ENCODE results near the gene C1QTNF4. TPM values are rescaled to one million over a fixed set of nuclear protein-coding genes. Genes with fewer than 3 reads are reported as not detected.
"Not testable (repeated sequence)": the region's sequence is repeated elsewhere in the genome, so short reads cannot be mapped to it uniquely, and the experiment has no call there.

C1QTNF4 gene
- polyA plus RNA-seq, 4 donors = 1.3 to 7.6 (median 1.6) TPM

GRCh38 chr11:47566149-47566698 lies 28.0 kb downstream of the C1QTNF4 start:
- peaks cover 1 to 18% (median 1%) of the 10 kb centered on the region in 3 donors for H3K36me3 ChIP-seq (ENCODE audit: control insufficient read depth in 3 of 3, insufficient read depth in 2 of 3, low read depth in 1 of 3, low read length in 3 of 3)
- peaks cover 0 to 5% (median 0%) of the 10 kb centered on the region in 3 donors for H3K4me1 ChIP-seq (ENCODE audit: control insufficient read depth in 3 of 3, insufficient read depth in 2 of 3, low read depth in 1 of 3, low read length in 2 of 3)
- DNase-seq (peak in 1 of 2 donors; percentile 37), FAIRE-seq (no peak)
- no peaks in the 10 kb centered on the region for H3K9me3 ChIP-seq (ENCODE audit: control insufficient read depth in 2 of 2, insufficient read depth in 1 of 2, low read depth in 1 of 2, low read length in 1 of 2)
- H3K4me3 ChIP-seq (ENCODE audit: low read depth in 1 of 3, low read length in 3 of 3) = peak overlapping the region; percentile 74 to 99 (median 82)
- WGBS, 3 donors = 14 to 29% (median 18%) methylated on average over 17 of the region's 17 CpGs
- H3K27ac ChIP-seq (ENCODE audit: low read depth in 1 of 3, low read length in 2 of 3) = peak overlapping the region in 2 of 3 donors; percentile 22 to 57
- H3K27me3 ChIP-seq (ENCODE audit: control insufficient read depth in 3 of 3, insufficient read depth in 3 of 3, low read length in 3 of 3) = no peaks in the 10 kb centered on the region

DNA sequence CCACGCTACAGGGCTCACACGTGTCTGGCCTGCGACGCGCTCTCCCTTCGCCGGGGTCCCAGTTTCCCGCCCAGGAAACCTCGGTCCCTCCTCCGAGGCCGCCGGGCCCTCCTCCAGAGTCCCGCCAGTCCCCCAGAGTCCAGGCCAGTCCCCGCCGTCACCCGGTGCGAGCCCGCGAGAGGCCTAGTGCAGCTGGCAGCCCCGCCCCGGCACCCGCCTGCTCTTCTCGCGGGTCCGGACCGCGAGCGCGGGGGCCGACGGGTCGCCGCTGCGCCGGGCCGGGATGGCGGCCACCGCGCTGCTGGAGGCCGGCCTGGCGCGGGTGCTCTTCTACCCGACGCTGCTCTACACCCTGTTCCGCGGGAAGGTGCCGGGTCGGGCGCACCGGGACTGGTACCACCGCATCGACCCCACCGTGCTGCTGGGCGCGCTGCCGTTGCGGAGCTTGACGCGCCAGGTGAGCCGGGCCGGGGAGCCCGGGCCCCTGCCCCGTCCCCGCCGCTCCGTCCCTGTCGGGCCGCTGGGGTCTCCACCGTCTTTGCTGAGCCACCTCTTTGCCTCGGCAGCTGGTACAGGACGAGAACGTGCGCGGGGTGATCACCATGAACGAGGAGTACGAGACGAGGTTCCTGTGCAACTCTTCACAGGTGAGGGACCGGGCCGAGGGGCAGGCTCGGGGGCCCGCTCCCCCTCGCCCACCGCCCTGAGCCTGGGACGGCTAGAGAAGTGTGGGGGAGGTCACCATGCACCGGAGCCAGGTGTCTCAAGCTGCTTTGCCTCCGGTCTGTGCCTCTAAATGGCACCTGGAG lies 28.7 kb downstream of the C1QTNF4 start, which contains the start of gene PTPMT1:
Gene PTPMT1, plus strand, starts transcription at position 260 of the 809 bp plus-strand sequence. Its CDS starts 24 bp downstream, at position 284.
- FAIRE-seq = no peak
- Histone ChIP-seq H3K36me3 (ENCODE audit: control insufficient read depth in 3 of 3, insufficient read depth in 2 of 3, low read depth in 1 of 3, low read length in 3 of 3) (peaks cover 0 to 15% (median 0%) of the 10 kb centered on the region in 3 donors), H3K4me1 (ENCODE audit: control insufficient read depth in 3 of 3, insufficient read depth in 2 of 3, low read depth in 1 of 3, low read length in 2 of 3) (peaks cover 0 to 5% (median 0%) of the 10 kb centered on the region in 3 donors), H3K9me3 (ENCODE audit: control insufficient read depth in 2 of 2, insufficient read depth in 1 of 2, low read depth in 1 of 2, low read length in 1 of 2) (no peaks in the 10 kb centered on the region), H3K27ac (ENCODE audit: low read depth in 1 of 3, low read length in 2 of 3) (peak within 1 kb of the TSS; percentile 40 to 57 (median 48)), H3K4me3 (ENCODE audit: low read depth in 1 of 3, low read length in 3 of 3) (peak within 1 kb of the TSS; percentile 74 to 99 (median 82)), H3K27me3 (ENCODE audit: control insufficient read depth in 3 of 3, insufficient read depth in 3 of 3, low read length in 3 of 3) (no peaks in the 10 kb centered on the region)
- DNase-seq = peak; percentile 72 to 90
- 0 to 1% (median 0%) methylated on average over 58 to 86 of the region's 86 CpGs for WGBS, 3 donors

- Histone ChIP-seq H3K9me3 (ENCODE audit: control insufficient read depth in 2 of 2, insufficient read depth in 1 of 2, low read depth in 1 of 2, low read length in 1 of 2) (no peaks in the 10 kb centered on the region), H3K4me1 (ENCODE audit: control insufficient read depth in 3 of 3, insufficient read depth in 2 of 3, low read depth in 1 of 3, low read length in 2 of 3) (peaks cover 0 to 5% (median 0%) of the 10 kb centered on the region in 3 donors), H3K27ac (ENCODE audit: low read depth in 1 of 3, low read length in 2 of 3) (peak overlapping the region; percentile 40 to 57 (median 48)), H3K27me3 (ENCODE audit: control insufficient read depth in 3 of 3, insufficient read depth in 3 of 3, low read length in 3 of 3) (no peaks in the 10 kb centered on the region), H3K36me3 (ENCODE audit: control insufficient read depth in 3 of 3, insufficient read depth in 2 of 3, low read depth in 1 of 3, low read length in 3 of 3) (peaks cover 0 to 12% (median 0%) of the 10 kb centered on the region in 3 donors), H3K4me3 (ENCODE audit: low read depth in 1 of 3, low read length in 3 of 3) (peak overlapping the region; percentile 74 to 99 (median 82))
- DNase-seq (no peak), FAIRE-seq (no peak)
- WGBS, 3 donors = 3 to 12% (median 8%) methylated on average over 11 of the region's 11 CpGs
Measured at GRCh38 chr11:47564933-47565339, 29.3 kb downstream of the C1QTNF4 start.

- not testable (repeated sequence) for H3K4me3 ChIP-seq (ENCODE audit: low read depth in 1 of 3, low read length in 3 of 3); H3K27ac ChIP-seq (ENCODE audit: low read depth in 1 of 3, low read length in 2 of 3); H3K27me3 ChIP-seq (ENCODE audit: control insufficient read depth in 3 of 3, insufficient read depth in 3 of 3, low read length in 3 of 3); FAIRE-seq; DNase-seq; H3K4me1 ChIP-seq (ENCODE audit: control insufficient read depth in 3 of 3, insufficient read depth in 2 of 3, low read depth in 1 of 3, low read length in 2 of 3); H3K9me3 ChIP-seq (ENCODE audit: control insufficient read depth in 2 of 2, insufficient read depth in 1 of 2, low read depth in 1 of 2, low read length in 1 of 2); H3K36me3 ChIP-seq (ENCODE audit: control insufficient read depth in 3 of 3, insufficient read depth in 2 of 3, low read depth in 1 of 3, low read length in 3 of 3)
- 88 to 92% (median 91%) methylated on average over 10 of the region's 10 CpGs for WGBS, 3 donors
Measured at GRCh38 chr11:47564366-47564765, 29.8 kb downstream of the C1QTNF4 start.

DNA sequence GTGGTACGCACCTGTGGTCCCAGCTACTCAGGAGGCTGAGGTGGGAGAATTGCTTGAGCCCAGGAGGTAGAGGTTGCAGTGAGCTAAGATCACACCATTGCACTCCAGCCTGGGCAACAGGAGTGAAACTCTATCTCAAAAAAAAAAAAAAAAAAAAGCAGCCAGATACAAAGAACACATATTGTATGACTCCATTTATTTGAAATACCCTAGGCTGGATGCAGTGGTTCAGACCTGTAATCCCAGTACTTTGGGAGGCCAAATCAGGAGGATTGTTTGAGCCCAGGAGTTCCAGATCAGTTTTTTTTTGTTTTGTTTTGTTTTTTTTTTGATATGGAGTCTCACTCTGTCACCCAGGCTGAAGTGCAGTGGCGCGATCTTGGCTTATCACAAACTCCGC lies 31.8 kb downstream of the C1QTNF4 start:
- H3K4me1 ChIP-seq (ENCODE audit: control insufficient read depth in 3 of 3, insufficient read depth in 2 of 3, low read depth in 1 of 3, low read length in 2 of 3); H3K9me3 ChIP-seq (ENCODE audit: control insufficient read depth in 2 of 2, insufficient read depth in 1 of 2, low read depth in 1 of 2, low read length in 1 of 2); FAIRE-seq; H3K36me3 ChIP-seq (ENCODE audit: control insufficient read depth in 3 of 3, insufficient read depth in 2 of 3, low read depth in 1 of 3, low read length in 3 of 3); DNase-seq; H3K4me3 ChIP-seq (ENCODE audit: low read depth in 1 of 3, low read length in 3 of 3); H3K27me3 ChIP-seq (ENCODE audit: control insufficient read depth in 3 of 3, insufficient read depth in 3 of 3, low read length in 3 of 3); H3K27ac ChIP-seq (ENCODE audit: low read depth in 1 of 3, low read length in 2 of 3): not testable (repeated sequence)
- 86 to 92% (median 87%) methylated on average over 4 of the region's 4 CpGs for WGBS, 3 donors

GRCh38 chr11:47560426-47560825 lies 33.8 kb downstream of the C1QTNF4 start:
- Histone ChIP-seq H3K27me3 (ENCODE audit: control insufficient read depth in 3 of 3, insufficient read depth in 3 of 3, low read length in 3 of 3) (no peaks in the 10 kb centered on the region), H3K4me3 (ENCODE audit: low read depth in 1 of 3, low read length in 3 of 3) (no peak overlapping the region), H3K9me3 (ENCODE audit: control insufficient read depth in 2 of 2, insufficient read depth in 1 of 2, low read depth in 1 of 2, low read length in 1 of 2) (no peaks in the 10 kb centered on the region), H3K27ac (ENCODE audit: low read depth in 1 of 3, low read length in 2 of 3) (no peak overlapping the region), H3K4me1 (ENCODE audit: control insufficient read depth in 3 of 3, insufficient read depth in 2 of 3, low read depth in 1 of 3, low read length in 2 of 3) (peaks cover 0 to 5% (median 0%) of the 10 kb centered on the region in 3 donors), H3K36me3 (ENCODE audit: control insufficient read depth in 3 of 3, insufficient read depth in 2 of 3, low read depth in 1 of 3, low read length in 3 of 3) (no peaks in the 10 kb centered on the region)
- no peak for FAIRE-seq
- WGBS, 3 donors = 88 to 94% (median 89%) methylated on average over 2 of the region's 2 CpGs
- no peak for DNase-seq

DNA sequence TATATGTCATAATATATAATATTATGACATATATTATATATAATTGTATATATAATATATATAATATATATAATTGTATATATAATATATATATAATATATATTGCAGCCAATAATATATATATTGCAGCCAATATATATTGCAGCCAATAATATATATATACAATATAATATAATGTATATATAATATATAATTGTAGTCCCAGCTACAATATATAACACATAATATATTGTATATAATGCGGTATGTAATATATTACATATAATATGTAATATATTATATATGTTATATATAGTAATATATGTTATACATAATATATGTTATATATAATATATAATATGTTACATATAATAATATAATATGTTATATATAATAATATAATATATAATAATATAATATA lies 35.5 kb downstream of the C1QTNF4 start:
- no peak overlapping the region for H3K27ac ChIP-seq (ENCODE audit: low read depth in 1 of 3, low read length in 2 of 3)
- WGBS, 3 donors = 97% methylated on average over 1 of the region's 1 CpG
- H3K4me3 ChIP-seq (ENCODE audit: low read depth in 1 of 3, low read length in 3 of 3) = no peak overlapping the region
- no peak for DNase-seq
- no peaks in the 10 kb centered on the region for H3K27me3 ChIP-seq (ENCODE audit: control insufficient read depth in 3 of 3, insufficient read depth in 3 of 3, low read length in 3 of 3)
- H3K9me3 ChIP-seq (ENCODE audit: control insufficient read depth in 2 of 2, insufficient read depth in 1 of 2, low read depth in 1 of 2, low read length in 1 of 2) = no peaks in the 10 kb centered on the region
- H3K4me1 ChIP-seq (ENCODE audit: control insufficient read depth in 3 of 3, insufficient read depth in 2 of 3, low read depth in 1 of 3, low read length in 2 of 3) = no peaks in the 10 kb centered on the region
- H3K36me3 ChIP-seq (ENCODE audit: control insufficient read depth in 3 of 3, insufficient read depth in 2 of 3, low read depth in 1 of 3, low read length in 3 of 3) = no peaks in the 10 kb centered on the region
- FAIRE-seq = peak; percentile 99

DNA sequence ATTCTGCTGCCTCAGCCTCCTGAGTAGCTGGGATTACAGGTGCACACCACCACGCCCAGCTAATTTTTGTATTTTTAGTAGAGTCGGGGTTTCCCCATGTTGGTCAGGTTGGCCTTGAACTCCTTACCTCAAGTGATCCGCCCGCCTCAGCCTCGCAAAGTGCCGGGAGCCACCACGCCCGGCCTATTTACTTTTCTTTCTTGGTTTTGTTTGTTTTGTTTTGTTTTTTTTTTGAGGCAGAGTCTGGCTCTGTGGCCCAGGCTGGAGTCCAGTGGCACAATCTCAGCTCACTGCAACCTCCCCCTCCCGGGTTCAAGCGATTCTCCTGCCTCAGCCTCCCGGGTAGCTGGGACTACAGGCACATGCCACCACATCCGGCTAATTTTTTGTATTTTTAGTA lies 37.2 kb downstream of the C1QTNF4 start:
- H3K36me3 ChIP-seq (ENCODE audit: control insufficient read depth in 3 of 3, insufficient read depth in 2 of 3, low read depth in 1 of 3, low read length in 3 of 3); H3K27me3 ChIP-seq (ENCODE audit: control insufficient read depth in 3 of 3, insufficient read depth in 3 of 3, low read length in 3 of 3); H3K4me1 ChIP-seq (ENCODE audit: control insufficient read depth in 3 of 3, insufficient read depth in 2 of 3, low read depth in 1 of 3, low read length in 2 of 3); H3K9me3 ChIP-seq (ENCODE audit: control insufficient read depth in 2 of 2, insufficient read depth in 1 of 2, low read depth in 1 of 2, low read length in 1 of 2); DNase-seq; FAIRE-seq; H3K4me3 ChIP-seq (ENCODE audit: low read depth in 1 of 3, low read length in 3 of 3); H3K27ac ChIP-seq (ENCODE audit: low read depth in 1 of 3, low read length in 2 of 3): not testable (repeated sequence)
- 72 to 81% (median 76%) methylated on average over 12 of the region's 12 CpGs for WGBS, 3 donors
